HEK293 (cell line): ENCODE measurements around the gene TESK1.

Experiments used
- CTCF ChIA-PET: fragments of 350-600 bp; formaldehyde crosslinking; extraction: SDS; loops from one replicate; lab custom pipeline; 2021; ENCODE audit warnings: antibody characterized with exemption; lab: Yijun Ruan, JAX
- POLR2A ChIA-PET: fragments of 300-600 bp; formaldehyde crosslinking; extraction: SDS; loops from one replicate; lab custom pipeline; 2020; ENCODE audit warnings: antibody characterized with exemption, inconsistent platforms; lab: Yijun Ruan, JAX
- H3K27ac ChIP-seq: fragments of 200-500 bp; sonication (Bioruptor generic); 2 replicates; pipeline ENCODE4 v1.5.1; 2014; ENCODE audit warnings: low read depth, low read length, control low read depth, inconsistent platforms; ENCODE audit errors: extremely low read depth
- H3K36me3 ChIP-seq, 2 experiments: fragments of 200-500 bp in 1 of 2; sonication (Bioruptor generic) in 1 of 2; 1 replicate in 1 of 2; 2 replicates in 1 of 2; pipeline ENCODE4 v1.5.1; 2014 to 2017; ENCODE audit warnings: inconsistent platforms in 2 of 2, low read length in 2 of 2; ENCODE audit not compliant: control insufficient read depth in 2 of 2, insufficient read depth in 1 of 2
- H3K4me1 ChIP-seq: fragments of 200-500 bp; sonication (Bioruptor generic); 2 replicates; pipeline ENCODE4 v1.5.1; 2014; ENCODE audit warnings: mild to moderate bottlenecking, low read length, inconsistent platforms; ENCODE audit not compliant: control insufficient read depth, insufficient read depth
- H3K4me3 ChIP-seq: 2 replicates; pipeline ENCODE4 v1.5.1; 2011; ENCODE audit warnings: low read depth, mild to moderate bottlenecking, control low read depth, low read length, moderate library complexity
- H3K9me3 ChIP-seq: fragments of 200-500 bp; sonication (Bioruptor generic); 2 replicates; pipeline ENCODE4 v1.5.1; 2014; ENCODE audit warnings: low read depth, low read length, inconsistent platforms; ENCODE audit not compliant: control insufficient read depth, insufficient read depth
- GLIS2 ChIP-seq: fragments of 450-650 bp; formaldehyde crosslinking; IDR thresholded peaks from 2 replicates; pipeline ENCODE4 v1.5.1; 2016; ENCODE audit warnings: missing biosample characterization, missing genetic modification characterization
- KLF8 ChIP-seq: fragments of 450-650 bp; formaldehyde crosslinking; IDR thresholded peaks from 2 replicates; pipeline ENCODE4 v1.5.1; 2016; ENCODE audit warnings: missing biosample characterization, missing genetic modification characterization
- KLF9 ChIP-seq: fragments of 450-650 bp; formaldehyde crosslinking; IDR thresholded peaks from 2 replicates; pipeline ENCODE4 v1.5.1; 2016; ENCODE audit warnings: missing biosample characterization, missing genetic modification characterization, low read depth
- MZF1 ChIP-seq: fragments of 450-650 bp; formaldehyde crosslinking; IDR thresholded peaks from 2 replicates; pipeline ENCODE4 v1.5.1; 2017; ENCODE audit warnings: missing biosample characterization, missing genetic modification characterization, borderline replicate concordance
- OSR2 ChIP-seq: fragments of 450-650 bp; formaldehyde crosslinking; IDR thresholded peaks from 2 replicates; pipeline ENCODE4 v1.5.1; 2016; ENCODE audit warnings: missing biosample characterization, missing genetic modification characterization
- SP7 ChIP-seq: fragments of 450-650 bp; formaldehyde crosslinking; IDR thresholded peaks from 2 replicates; pipeline ENCODE4 v1.5.1; 2016; ENCODE audit warnings: missing biosample characterization, missing genetic modification characterization
- ZBTB20 ChIP-seq: fragments of 450-650 bp; formaldehyde crosslinking; IDR thresholded peaks from 2 replicates; pipeline ENCODE4 v1.5.1; 2016; ENCODE audit warnings: missing biosample characterization, missing genetic modification characterization
- ZNF16 ChIP-seq: fragments of 450-650 bp; formaldehyde crosslinking; IDR thresholded peaks from 2 replicates; pipeline ENCODE4 v1.5.1; 2016; ENCODE audit warnings: low read depth, missing biosample characterization, missing genetic modification characterization
- ZNF302 ChIP-seq: fragments of 450-650 bp; formaldehyde crosslinking; IDR thresholded peaks from 2 replicates; pipeline ENCODE4 v1.5.1; 2016; ENCODE audit warnings: missing biosample characterization, missing genetic modification characterization, low read depth
- ZNF335 ChIP-seq: fragments of 450-650 bp; formaldehyde crosslinking; conservative IDR thresholded peaks from 2 replicates; pipeline ENCODE4 v1.5.1; 2016; ENCODE audit warnings: missing biosample characterization, missing genetic modification characterization
- ZNF423 ChIP-seq: fragments of 450-650 bp; formaldehyde crosslinking; IDR thresholded peaks from 2 replicates; pipeline ENCODE4 v1.5.1; 2016; ENCODE audit warnings: missing biosample characterization, missing genetic modification characterization
- ZNF473 ChIP-seq: fragments of 450-650 bp; formaldehyde crosslinking; IDR thresholded peaks from 2 replicates; pipeline ENCODE4 v1.5.1; 2017; ENCODE audit warnings: missing biosample characterization, missing genetic modification characterization
- ZNF830 ChIP-seq: fragments of 450-650 bp; IDR thresholded peaks from 2 replicates; pipeline ENCODE4 v1.5.0; 2018; ENCODE audit warnings: missing biosample characterization, missing genetic modification characterization, low read depth, mild to moderate bottlenecking, moderate library complexity
- TF ChIP-seq, protein P1 (sequence below): fragments of 450-650 bp; formaldehyde crosslinking; IDR thresholded peaks from 2 replicates; pipeline ENCODE4 v1.5.1; 2016; ENCODE audit warnings: missing biosample characterization, missing genetic modification characterization
- TF ChIP-seq, protein P2 (sequence below): fragments of 450-650 bp; formaldehyde crosslinking; IDR thresholded peaks from 2 replicates; pipeline ENCODE4 v1.5.1; 2016; ENCODE audit warnings: missing biosample characterization, missing genetic modification characterization
- TF ChIP-seq, protein P3 (sequence below): fragments of 450-650 bp; formaldehyde crosslinking; IDR thresholded peaks from 2 replicates; pipeline ENCODE4 v1.5.1; 2016; ENCODE audit warnings: missing biosample characterization, missing genetic modification characterization, borderline replicate concordance
- TF ChIP-seq, protein P4 (sequence below): fragments of 450-650 bp; formaldehyde crosslinking; IDR thresholded peaks from 2 replicates; pipeline ENCODE4 v1.5.1; 2016; ENCODE audit warnings: missing biosample characterization, missing genetic modification characterization
- TF ChIP-seq, protein P5 (sequence below): fragments of 450-650 bp; formaldehyde crosslinking; conservative IDR thresholded peaks from 2 replicates; pipeline ENCODE4 v1.5.1; 2016; ENCODE audit warnings: low read depth, missing biosample characterization, missing genetic modification characterization
- TF ChIP-seq, protein P6 (sequence below): fragments of 450-650 bp; formaldehyde crosslinking; optimal IDR thresholded peaks from 2 replicates; pipeline ENCODE3; 2016; ENCODE audit warnings: missing biosample characterization, mild to moderate bottlenecking, missing genetic modification characterization

TESK1 gene, protein sequence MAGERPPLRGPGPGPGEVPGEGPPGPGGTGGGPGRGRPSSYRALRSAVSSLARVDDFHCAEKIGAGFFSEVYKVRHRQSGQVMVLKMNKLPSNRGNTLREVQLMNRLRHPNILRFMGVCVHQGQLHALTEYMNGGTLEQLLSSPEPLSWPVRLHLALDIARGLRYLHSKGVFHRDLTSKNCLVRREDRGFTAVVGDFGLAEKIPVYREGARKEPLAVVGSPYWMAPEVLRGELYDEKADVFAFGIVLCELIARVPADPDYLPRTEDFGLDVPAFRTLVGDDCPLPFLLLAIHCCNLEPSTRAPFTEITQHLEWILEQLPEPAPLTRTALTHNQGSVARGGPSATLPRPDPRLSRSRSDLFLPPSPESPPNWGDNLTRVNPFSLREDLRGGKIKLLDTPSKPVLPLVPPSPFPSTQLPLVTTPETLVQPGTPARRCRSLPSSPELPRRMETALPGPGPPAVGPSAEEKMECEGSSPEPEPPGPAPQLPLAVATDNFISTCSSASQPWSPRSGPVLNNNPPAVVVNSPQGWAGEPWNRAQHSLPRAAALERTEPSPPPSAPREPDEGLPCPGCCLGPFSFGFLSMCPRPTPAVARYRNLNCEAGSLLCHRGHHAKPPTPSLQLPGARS

DNA sequence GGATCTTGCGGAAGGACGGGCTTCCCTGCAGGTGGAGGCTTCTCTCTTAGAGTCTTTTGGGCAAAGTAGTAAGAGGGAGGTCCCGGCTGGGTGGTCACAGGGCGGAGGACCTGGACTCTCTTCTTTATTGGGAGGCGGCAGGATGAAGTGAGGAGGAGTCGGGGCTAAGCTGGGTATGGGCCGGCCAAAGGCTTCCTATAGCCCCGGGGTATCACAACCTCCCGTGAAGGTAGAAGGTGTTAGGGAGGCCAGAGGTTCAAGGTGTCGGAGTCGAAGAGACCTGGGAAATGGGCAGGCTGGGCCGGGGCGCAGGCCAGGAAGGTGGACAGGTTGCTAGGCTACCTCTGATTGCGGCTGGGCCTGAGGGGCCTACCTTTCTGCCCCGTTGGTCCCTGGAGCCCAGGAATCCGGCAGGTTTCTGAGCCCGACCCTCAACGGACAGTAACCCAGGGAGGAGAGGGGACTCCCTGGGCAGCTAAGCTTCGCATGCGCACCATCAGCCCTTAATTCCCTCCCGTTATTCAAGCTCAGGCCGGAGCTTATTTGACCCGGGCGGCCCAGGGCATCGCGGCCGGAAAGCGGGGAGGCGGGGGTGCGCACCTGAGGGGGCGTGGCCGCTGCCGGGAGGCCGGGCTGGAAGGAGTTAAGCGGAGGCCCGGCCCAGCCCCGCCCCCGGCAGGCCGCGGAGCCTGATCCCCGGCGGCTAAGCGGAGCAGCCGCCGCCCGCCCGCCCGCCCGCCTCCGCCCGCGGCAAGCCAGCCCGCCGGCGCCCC, at the start of gene TESK1:
TESK1 (plus strand) TSS at position 685 of the 773 bp plus-strand sequence. CDS start 358 bp downstream, outside the sequence.
- Histone ChIP-seq H3K36me3 (peaks cover 0 to 33% of the 10 kb centered on the region in 2 experiments; a peak in 1 of 3 replicates), H3K27ac (peak within 1 kb of the TSS; percentile 85), H3K9me3 (no peaks in the 10 kb centered on the region), H3K4me3 (peak within 1 kb of the TSS; percentile 54), H3K4me1 (no peaks in the 10 kb centered on the region)
- CTCF ChIA-PET, result interaction anchor here (0.6 to 2.6 kb wide), 8 partner anchors 9 to 623 kb away, joined by 3 to 22 read pairs (median 4); partner anchors contain the start of genes CREB3 and TLN1
- POLR2A ChIA-PET, result interaction anchor here (0.7 to 1.3 kb wide), 3 partner anchors 9 to 54 kb away, joined by 3 to 7 read pairs (median 4); partner anchors contain the start of genes CCDC107 and RMRP
- TF ChIP-seq ZNF335 (tag by site-specific recombination) (peak; percentile 81), ZNF473 (tag by site-specific recombination) (no peak), ZBTB20 (tag by site-specific recombination) (peak; percentile 50; the same call in 1 of the 2 replicates), ZNF302 (no peak), OSR2 (tag by site-specific recombination) (no peak), MZF1 (tag by site-specific recombination) (no peak), KLF9 (tag by site-specific recombination) (peak; percentile 93), KLF8 (tag by site-specific recombination) (peak; percentile 38; the same call in 1 of the 2 replicates), ZNF423 (tag by site-specific recombination) (no peak), GLIS2 (tag by site-specific recombination) (peak; percentile 69), ZNF830 (tag by site-specific recombination) (no peak), SP7 (tag by site-specific recombination) (no peak), ZNF16 (tag by site-specific recombination) (no peak)
- TF ChIP-seq, protein P1, sequence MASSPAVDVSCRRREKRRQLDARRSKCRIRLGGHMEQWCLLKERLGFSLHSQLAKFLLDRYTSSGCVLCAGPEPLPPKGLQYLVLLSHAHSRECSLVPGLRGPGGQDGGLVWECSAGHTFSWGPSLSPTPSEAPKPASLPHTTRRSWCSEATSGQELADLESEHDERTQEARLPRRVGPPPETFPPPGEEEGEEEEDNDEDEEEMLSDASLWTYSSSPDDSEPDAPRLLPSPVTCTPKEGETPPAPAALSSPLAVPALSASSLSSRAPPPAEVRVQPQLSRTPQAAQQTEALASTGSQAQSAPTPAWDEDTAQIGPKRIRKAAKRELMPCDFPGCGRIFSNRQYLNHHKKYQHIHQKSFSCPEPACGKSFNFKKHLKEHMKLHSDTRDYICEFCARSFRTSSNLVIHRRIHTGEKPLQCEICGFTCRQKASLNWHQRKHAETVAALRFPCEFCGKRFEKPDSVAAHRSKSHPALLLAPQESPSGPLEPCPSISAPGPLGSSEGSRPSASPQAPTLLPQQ (tag by site-specific recombination), result no peak
- TF ChIP-seq, protein P2, sequence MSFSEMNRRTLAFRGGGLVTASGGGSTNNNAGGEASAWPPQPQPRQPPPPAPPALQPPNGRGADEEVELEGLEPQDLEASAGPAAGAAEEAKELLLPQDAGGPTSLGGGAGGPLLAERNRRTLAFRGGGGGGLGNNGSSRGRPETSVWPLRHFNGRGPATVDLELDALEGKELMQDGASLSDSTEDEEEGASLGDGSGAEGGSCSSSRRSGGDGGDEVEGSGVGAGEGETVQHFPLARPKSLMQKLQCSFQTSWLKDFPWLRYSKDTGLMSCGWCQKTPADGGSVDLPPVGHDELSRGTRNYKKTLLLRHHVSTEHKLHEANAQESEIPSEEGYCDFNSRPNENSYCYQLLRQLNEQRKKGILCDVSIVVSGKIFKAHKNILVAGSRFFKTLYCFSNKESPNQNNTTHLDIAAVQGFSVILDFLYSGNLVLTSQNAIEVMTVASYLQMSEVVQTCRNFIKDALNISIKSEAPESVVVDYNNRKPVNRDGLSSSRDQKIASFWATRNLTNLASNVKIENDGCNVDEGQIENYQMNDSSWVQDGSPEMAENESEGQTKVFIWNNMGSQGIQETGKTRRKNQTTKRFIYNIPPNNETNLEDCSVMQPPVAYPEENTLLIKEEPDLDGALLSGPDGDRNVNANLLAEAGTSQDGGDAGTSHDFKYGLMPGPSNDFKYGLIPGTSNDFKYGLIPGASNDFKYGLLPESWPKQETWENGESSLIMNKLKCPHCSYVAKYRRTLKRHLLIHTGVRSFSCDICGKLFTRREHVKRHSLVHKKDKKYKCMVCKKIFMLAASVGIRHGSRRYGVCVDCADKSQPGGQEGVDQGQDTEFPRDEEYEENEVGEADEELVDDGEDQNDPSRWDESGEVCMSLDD, result peak; percentile 72
- TF ChIP-seq, protein P3, sequence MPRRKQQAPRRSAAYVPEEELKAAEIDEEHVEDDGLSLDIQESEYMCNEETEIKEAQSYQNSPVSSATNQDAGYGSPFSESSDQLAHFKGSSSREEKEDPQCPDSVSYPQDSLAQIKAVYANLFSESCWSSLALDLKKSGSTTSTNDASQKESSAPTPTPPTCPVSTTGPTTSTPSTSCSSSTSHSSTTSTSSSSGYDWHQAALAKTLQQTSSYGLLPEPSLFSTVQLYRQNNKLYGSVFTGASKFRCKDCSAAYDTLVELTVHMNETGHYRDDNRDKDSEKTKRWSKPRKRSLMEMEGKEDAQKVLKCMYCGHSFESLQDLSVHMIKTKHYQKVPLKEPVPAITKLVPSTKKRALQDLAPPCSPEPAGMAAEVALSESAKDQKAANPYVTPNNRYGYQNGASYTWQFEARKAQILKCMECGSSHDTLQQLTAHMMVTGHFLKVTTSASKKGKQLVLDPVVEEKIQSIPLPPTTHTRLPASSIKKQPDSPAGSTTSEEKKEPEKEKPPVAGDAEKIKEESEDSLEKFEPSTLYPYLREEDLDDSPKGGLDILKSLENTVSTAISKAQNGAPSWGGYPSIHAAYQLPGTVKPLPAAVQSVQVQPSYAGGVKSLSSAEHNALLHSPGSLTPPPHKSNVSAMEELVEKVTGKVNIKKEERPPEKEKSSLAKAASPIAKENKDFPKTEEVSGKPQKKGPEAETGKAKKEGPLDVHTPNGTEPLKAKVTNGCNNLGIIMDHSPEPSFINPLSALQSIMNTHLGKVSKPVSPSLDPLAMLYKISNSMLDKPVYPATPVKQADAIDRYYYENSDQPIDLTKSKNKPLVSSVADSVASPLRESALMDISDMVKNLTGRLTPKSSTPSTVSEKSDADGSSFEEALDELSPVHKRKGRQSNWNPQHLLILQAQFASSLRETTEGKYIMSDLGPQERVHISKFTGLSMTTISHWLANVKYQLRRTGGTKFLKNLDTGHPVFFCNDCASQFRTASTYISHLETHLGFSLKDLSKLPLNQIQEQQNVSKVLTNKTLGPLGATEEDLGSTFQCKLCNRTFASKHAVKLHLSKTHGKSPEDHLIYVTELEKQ (tag by site-specific recombination), result no peak
- TF ChIP-seq, protein P4, sequence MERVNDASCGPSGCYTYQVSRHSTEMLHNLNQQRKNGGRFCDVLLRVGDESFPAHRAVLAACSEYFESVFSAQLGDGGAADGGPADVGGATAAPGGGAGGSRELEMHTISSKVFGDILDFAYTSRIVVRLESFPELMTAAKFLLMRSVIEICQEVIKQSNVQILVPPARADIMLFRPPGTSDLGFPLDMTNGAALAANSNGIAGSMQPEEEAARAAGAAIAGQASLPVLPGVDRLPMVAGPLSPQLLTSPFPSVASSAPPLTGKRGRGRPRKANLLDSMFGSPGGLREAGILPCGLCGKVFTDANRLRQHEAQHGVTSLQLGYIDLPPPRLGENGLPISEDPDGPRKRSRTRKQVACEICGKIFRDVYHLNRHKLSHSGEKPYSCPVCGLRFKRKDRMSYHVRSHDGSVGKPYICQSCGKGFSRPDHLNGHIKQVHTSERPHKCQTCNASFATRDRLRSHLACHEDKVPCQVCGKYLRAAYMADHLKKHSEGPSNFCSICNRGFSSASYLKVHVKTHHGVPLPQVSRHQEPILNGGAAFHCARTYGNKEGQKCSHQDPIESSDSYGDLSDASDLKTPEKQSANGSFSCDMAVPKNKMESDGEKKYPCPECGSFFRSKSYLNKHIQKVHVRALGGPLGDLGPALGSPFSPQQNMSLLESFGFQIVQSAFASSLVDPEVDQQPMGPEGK (tag by site-specific recombination), result peak; percentile 16; the same call in 1 of the 2 replicates
- TF ChIP-seq, protein P5, sequence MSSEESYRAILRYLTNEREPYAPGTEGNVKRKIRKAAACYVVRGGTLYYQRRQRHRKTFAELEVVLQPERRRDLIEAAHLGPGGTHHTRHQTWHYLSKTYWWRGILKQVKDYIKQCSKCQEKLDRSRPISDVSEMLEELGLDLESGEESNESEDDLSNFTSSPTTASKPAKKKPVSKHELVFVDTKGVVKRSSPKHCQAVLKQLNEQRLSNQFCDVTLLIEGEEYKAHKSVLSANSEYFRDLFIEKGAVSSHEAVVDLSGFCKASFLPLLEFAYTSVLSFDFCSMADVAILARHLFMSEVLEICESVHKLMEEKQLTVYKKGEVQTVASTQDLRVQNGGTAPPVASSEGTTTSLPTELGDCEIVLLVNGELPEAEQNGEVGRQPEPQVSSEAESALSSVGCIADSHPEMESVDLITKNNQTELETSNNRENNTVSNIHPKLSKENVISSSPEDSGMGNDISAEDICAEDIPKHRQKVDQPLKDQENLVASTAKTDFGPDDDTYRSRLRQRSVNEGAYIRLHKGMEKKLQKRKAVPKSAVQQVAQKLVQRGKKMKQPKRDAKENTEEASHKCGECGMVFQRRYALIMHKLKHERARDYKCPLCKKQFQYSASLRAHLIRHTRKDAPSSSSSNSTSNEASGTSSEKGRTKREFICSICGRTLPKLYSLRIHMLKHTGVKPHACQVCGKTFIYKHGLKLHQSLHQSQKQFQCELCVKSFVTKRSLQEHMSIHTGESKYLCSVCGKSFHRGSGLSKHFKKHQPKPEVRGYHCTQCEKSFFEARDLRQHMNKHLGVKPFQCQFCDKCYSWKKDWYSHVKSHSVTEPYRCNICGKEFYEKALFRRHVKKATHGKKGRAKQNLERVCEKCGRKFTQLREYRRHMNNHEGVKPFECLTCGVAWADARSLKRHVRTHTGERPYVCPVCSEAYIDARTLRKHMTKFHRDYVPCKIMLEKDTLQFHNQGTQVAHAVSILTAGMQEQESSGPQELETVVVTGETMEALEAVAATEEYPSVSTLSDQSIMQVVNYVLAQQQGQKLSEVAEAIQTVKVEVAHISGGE, result peak; percentile 52; the same call in 1 of the 2 replicates
- TF ChIP-seq, protein P6, sequence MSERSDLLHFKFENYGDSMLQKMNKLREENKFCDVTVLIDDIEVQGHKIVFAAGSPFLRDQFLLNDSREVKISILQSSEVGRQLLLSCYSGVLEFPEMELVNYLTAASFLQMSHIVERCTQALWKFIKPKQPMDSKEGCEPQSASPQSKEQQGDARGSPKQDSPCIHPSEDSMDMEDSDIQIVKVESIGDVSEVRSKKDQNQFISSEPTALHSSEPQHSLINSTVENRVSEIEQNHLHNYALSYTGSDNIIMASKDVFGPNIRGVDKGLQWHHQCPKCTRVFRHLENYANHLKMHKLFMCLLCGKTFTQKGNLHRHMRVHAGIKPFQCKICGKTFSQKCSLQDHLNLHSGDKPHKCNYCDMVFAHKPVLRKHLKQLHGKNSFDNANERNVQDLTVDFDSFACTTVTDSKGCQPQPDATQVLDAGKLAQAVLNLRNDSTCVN (tag by site-specific recombination), result peak; percentile 42
